ENCODE measurements around the gene AP4M1.
A peak's percentile ranks its signal among the peaks of the same experiment; 100 is the strongest.
"Not testable (repeated sequence)": the region's sequence is repeated elsewhere in the genome, so short reads cannot be mapped to it uniquely, and the experiment has no call there.

The AP4M1 gene

DNA sequence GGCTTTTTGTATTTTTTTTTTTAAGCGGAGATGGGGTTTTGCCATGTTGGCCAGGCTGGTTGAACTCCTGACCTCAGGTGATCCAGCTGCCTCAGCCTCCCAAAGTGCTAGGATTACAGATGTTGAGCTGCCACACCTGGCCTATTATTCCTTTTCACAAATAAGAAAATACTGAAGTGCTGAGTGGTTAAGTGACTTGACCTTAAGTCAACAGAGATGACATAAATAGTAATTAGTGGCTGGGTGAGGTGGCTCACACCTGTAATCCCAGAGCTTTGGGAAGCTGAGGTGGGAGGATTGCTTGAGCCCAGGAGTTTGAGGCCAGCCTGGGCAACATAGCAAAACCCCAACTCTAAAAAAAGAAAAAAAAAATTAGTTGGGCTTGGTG is 28.8 kb downstream of the AP4M1 start:
- not testable (repeated sequence) for DNase-seq (ENCODE audit: low read depth in 1 of 2, low spot score in 1 of 2)

- peak; percentile 67 to 69 for DNase-seq (ENCODE audit: low read depth in 1 of 2, low spot score in 1 of 2)
Observed at GRCh38 chr7:100130608-100131453, 29.4 kb downstream of the AP4M1 start.

GRCh38 chr7:100132126-100132525 is 30.7 kb downstream of the AP4M1 start:
- no peak for DNase-seq (ENCODE audit: low read depth in 1 of 2, low spot score in 1 of 2)

GRCh38 chr7:100132697-100133151 is 31.3 kb downstream of the AP4M1 start:
- peak; percentile 39 to 46 for DNase-seq (ENCODE audit: low read depth in 1 of 2, low spot score in 1 of 2)

GRCh38 chr7:100137851-100138760 is 36.7 kb downstream of the AP4M1 start:
- DNase-seq (ENCODE audit: low read depth in 1 of 2, low spot score in 1 of 2) = no peak

DNA sequence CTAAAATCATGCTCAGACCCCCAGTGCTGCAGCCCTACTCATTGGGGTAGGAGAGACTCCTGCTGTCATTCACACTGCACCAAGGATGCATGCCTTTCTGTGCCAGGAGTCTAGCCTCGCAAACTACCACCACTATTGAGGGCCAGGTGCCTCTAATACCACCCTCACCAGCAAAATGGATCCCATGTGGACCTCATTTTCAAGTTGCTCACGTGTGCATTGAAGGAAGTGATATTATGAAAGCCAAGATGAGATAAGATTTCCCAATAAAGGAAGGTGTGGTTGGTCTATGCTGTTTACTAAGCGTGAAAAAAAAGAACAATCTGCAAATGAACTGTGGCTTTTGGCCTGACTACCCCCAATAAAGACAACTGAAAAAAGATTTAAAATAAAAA is 40.1 kb downstream of the AP4M1 start:
- no peak for DNase-seq (ENCODE audit: low read depth in 1 of 2, low spot score in 1 of 2)

DNA sequence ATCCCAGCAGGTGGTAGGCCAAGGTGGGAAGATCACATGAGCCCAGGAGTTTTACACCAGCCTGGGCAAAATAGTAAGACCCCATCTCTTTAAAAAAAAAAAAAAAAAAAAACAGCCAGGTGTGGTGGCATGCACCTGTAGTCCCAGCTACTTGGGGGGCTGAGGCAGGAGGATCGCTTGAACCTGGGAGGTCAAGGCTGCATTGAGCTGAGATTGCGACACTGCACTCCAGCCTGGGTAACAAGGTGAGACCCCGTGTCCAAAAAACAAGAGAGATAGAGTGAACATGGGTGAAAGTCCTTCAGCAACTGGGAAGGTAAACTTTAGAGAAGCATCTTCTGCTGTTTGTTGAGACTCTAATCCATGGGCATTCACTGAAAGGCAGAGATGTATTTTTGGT is 41.0 kb downstream of the AP4M1 start:
- no peak for DNase-seq (ENCODE audit: low read depth in 1 of 2, low spot score in 1 of 2)

DNA sequence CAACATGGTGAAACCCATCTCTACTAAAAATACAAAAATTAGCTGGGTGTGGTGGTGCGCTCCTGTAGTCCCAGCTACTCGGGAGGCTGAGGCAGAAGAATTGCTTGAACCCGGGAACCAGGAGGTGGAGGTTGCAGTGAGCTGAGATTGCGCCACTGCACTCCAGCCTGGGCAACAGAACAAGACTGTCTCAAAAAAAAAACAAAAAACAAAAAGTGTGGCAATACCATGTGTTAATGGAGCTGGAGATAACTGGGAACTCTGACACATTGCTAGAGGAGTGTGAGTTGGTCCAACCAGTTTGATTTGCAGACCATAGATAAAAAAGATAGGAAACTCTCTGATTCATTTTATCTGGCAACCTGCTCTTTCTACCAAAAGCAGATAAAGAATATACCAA is 44.9 kb downstream of the AP4M1 start:
- not testable (repeated sequence) for DNase-seq (ENCODE audit: low read depth in 1 of 2, low spot score in 1 of 2)

DNA sequence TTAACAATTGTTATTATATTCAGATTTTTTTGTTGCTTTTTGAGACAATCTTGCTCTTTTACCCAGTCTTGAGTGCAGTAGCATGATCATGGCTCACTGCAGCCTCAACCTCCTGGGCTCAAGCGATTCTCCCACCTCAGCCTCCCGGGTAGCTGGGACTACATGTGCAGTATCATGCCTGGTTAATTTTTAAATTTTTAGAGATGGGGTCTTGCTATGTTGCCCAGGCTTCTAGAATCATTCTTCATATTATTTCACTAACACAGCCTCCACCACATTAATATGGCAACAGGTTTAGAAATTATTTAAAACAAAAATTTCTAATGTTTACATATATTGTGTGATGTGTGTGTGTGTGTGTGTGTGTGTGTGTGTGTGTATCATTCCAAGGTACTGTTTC is 45.8 kb downstream of the AP4M1 start:
- no peak for DNase-seq (ENCODE audit: low read depth in 1 of 2, low spot score in 1 of 2)

DNA sequence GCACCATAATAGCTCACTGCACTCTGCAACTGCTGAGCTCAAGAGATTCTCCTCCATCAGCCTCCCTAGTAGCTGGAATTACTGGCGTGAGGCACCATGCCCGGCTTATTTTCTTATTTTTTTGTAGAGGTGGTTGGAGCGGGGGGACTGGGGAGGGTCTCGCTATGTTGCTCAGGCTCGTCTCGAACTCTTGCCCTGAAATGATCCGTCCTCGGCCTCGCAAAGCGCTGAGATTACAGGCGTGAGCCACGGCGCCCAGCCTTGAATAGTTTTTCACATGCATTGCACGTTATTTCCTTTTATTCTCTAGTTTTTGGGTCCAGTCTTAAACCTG is 46.7 kb downstream of the AP4M1 start:
- DNase-seq (ENCODE audit: low read depth in 1 of 2, low spot score in 1 of 2) = no peak

DNA sequence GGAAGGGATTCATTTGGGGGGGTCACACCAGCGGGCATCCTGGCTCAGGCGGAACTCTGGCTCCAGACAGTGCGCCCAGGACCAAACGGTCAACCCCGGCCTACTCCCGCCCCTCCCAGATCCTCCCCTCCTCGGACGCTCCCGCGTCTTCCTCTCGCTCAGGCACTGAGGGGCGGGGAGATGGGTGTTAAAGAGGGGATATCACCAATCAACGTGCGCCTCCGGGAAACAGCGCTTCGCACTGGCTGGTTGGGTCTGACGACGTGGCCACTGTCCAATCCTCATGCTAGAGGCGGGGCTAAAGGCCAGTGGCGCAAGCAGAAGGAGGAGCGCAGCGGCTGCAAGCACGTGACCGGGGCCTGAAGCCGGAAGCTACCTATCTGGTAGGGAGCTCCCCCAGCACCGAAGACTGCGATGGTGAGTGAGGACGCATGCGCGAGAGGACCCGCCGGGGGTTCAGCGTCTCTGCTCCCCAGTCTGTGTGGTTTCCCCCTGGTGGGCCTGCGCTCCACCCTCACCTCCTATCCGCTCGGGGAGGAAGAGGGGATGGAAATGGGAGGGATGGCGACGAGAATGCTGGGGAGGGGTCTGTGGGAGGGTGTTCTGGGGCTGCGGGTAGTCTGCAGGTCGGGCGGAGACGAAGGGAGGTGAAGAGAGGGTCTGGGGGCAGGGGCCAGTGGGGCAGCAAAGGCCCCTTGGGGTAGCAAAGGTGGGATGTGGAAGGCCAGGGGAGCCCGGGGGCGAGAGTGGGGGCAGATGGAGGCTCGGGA is 47.3 kb downstream of the AP4M1 start, which contains the start of gene LAMTOR4:
TSS of gene LAMTOR4 (plus strand) at position 360 of the 770 bp plus-strand sequence. CDS start at position 415, 55 bp downstream.
- DNase-seq (ENCODE audit: low read depth in 1 of 2, low spot score in 1 of 2) = peak; percentile 88 to 94

DNA sequence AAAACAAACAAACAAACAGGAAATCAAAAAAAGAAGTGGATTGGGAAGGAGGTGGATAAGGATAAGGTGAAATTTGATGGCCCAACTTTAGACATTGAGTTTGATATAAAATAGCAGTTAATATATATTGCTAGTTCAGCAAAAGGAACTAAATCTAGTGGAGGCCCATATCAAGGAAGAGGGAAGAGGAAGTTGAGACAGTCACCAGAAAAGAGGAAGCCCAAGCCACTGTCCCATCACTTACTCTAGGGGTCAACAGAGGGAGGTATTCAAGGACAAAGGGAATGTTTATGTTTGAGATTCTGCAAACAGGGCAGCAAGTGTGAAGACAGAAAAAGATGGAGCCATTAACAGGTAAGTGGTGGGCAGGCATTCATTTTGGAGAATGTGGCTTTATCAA is 51.0 kb downstream of the AP4M1 start:
- no peak for DNase-seq (ENCODE audit: low read depth in 1 of 2, low spot score in 1 of 2)

DNA sequence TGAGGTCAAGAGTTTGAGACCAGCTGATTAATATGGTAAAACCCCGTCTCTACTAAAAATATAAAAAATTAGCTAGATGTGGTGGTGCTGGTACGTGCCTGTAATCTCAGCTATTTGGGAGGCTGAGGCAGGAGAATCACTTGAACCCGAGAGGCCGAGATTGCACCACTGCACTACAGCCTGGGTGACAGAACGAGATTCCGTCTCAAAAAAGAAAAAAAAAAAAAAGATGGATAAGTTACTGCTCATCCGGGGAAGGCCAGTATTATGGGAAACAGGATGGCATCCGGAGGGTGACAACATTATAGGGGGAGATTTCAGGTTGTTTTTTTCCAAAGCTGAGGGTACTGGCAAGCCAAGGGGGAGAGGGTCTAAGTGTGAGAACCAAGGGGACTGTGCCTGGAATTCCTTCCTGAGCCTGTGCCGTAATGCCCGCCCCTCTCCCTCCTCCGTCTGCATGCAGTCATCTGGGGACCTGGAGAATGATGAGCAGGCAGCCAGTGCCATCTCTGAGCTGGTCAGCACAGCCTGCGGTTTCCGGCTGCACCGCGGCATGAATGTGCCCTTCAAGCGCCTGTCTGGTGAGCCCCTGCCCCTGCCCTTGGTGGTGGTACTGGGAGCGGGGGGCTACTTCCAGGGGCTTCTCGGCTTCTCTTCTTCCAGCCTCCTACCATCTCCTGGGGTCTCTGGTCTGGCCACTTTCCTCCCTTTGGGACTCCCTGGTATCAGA is 51.7 kb downstream of the AP4M1 start:
- DNase-seq (ENCODE audit: low read depth in 1 of 2, low spot score in 1 of 2) = no peak

DNA sequence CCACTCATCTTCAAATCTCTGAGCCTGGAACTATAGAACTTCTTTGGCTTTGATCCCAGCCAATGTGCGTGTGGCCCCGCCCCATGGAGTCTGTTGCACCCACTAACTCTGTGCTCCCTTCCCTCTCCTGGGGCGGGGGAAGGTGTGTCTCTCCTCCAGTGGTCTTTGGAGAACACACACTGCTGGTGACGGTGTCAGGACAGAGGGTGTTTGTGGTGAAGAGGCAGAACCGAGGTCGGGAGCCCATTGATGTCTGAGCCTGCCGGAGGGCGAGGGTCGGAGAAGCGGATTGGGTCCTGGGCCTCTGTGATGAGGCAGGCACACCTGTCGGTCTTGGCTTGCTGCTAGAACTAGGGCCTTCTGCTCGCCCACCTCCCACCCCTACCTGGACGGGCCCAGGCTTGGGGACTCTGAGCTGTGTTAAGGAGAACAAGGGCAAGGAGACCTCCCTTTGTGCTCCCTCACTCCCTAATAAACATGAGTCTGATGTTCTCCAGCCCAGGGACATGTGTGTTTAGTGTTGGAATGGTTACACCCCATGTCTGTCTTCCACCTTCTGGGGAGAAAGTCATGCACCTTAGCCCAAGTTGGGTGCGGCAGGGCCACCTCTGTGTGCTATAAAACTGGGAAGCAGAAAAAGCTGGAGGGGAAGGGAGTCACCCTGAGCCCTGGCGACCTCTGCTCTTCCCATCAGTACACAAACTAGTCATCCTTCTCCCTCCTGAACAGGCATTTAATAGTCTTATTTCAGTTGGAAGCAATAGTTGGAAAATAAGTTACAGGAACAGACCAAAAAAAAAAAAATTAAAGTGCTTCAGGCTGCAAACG is 52.5 kb downstream of the AP4M1 start:
- no peak for DNase-seq (ENCODE audit: low read depth in 1 of 2, low spot score in 1 of 2)

GRCh38 chr7:100154651-100155491 is 53.4 kb downstream of the AP4M1 start:
- DNase-seq (ENCODE audit: low read depth in 1 of 2, low spot score in 1 of 2) = no peak

- no peak for DNase-seq (ENCODE audit: low read depth in 1 of 2, low spot score in 1 of 2)
Observed at GRCh38 chr7:100155553-100156317, 54.3 kb downstream of the AP4M1 start.

DNA sequence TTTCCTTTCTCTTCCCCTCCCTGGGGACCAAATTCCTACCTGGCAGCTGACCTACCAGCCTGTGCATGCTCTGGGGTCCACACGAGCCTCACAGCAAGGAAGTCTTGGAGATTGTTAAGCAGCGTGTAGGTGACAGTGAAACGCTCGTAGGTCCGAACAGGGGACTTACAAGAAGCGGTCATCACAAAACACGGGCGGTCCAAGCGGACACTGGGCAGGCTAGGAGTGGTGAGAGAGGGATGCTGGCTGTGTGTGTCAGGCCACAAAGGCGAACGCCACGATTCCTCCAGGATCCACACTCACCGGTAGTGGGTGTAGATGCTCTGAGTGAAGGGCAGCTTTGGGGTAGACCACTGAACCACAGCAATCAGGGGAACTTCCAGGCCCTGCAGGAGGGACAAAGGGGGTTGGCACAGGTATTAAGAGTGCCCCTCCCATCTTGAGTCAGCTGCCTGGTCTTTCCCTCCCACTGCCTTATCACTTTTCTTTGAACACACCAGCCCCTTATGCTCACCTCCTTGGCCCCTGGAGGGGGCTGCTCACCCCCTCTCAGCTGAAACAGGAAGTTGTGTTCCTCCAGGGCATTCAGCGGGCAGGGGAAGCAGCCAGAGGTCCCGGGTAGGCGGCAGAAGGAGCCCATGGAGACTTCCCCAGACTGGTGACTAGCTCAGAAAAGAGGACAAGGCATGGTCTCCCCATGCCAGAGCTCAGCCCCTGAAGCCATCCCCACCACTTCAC is 55.1 kb downstream of the AP4M1 start:
- DNase-seq (ENCODE audit: low read depth in 1 of 2, low spot score in 1 of 2) = no peak

DNA sequence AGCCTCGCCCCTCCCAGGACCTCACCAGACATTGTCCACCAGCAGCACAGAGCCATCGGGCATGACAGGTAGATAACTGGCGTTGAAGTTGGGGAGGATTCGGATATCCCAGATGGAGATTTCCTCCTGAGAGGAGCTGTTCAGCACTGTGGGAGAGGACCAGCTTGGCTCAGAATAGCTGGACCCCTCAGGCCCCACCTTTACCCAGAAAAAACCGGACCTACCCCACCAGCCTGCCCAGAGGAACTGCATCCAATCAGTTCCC is 55.6 kb downstream of the AP4M1 start:
- no peak for DNase-seq (ENCODE audit: low read depth in 1 of 2, low spot score in 1 of 2)
